Ascending aorta (tissue), 2 donors: ENCODE results near the gene TSPO2. TPM values are rescaled to one million over a fixed set of nuclear protein-coding genes. Genes with fewer than 3 reads are reported as not detected.
"Not testable (repeated sequence)": the region's sequence is repeated elsewhere in the genome, so short reads cannot be mapped to it uniquely, and the experiment has no call there.

Source experiments
- DNase-seq, 2 donors: peaks; one replicate each; pipeline ENCODE4 v3.0.0-alpha.2; 2019; ENCODE audit warnings: low spot score in 2 of 2
- H3K27ac ChIP-seq, 2 donors: fragments of 200-600 bp; sonication (generic); one replicate each; pipeline ENCODE4 v1.5.1; 2016 to 2017; ENCODE audit warnings: mild to moderate bottlenecking in 1 of 2
- H3K27me3 ChIP-seq: fragments of 200-600 bp; sonication (generic); one replicate; pipeline ENCODE4 v1.5.1; 2017
- H3K36me3 ChIP-seq, 2 donors: fragments of 200-600 bp; sonication (generic); one replicate each; pipeline ENCODE4 v1.5.1; 2016
- H3K4me1 ChIP-seq, 2 donors: fragments of 200-600 bp; sonication (generic); one replicate each; pipeline ENCODE4 v1.5.1; 2016 to 2017; ENCODE audit warnings: mild to moderate bottlenecking in 1 of 2
- H3K4me3 ChIP-seq, 2 donors: fragments of 200-600 bp; sonication (generic); one replicate each; pipeline ENCODE4 v1.5.1; 2016 to 2017; ENCODE audit warnings: mild to moderate bottlenecking in 1 of 2
- H3K9me3 ChIP-seq, 2 donors: fragments of 200-600 bp; sonication (generic); one replicate each; pipeline ENCODE4 v1.5.1; 2016
- CTCF ChIP-seq, 3 experiments: fragments of 200-600 bp in 2 of 3; fragments of 450-650 bp in 1 of 3; sonication (generic) in 2 of 3; IDR thresholded peaks; one replicate each; pipeline ENCODE4 v1.5.1; 2016 to 2019; ENCODE audit warnings: antibody characterized with exemption in 3 of 3, mild to moderate bottlenecking in 1 of 3, moderate library complexity in 1 of 3
- intact Hi-C: fragments of 100-400 bp; cut with DNase I; formaldehyde crosslinking; loops from one replicate; pipeline ENCODE4 v1.15.1; 2023
- total RNA-seq: library from RNA; depleted of rRNA; stranded (reverse); fragments of >200 nt; gene quantifications from one replicate; pipeline ENCODE4 v1.1.0, GENCODE V29; 2016

TSPO2 gene
- total RNA-seq, 1 donor from 2014 or later = not detected

DNA sequence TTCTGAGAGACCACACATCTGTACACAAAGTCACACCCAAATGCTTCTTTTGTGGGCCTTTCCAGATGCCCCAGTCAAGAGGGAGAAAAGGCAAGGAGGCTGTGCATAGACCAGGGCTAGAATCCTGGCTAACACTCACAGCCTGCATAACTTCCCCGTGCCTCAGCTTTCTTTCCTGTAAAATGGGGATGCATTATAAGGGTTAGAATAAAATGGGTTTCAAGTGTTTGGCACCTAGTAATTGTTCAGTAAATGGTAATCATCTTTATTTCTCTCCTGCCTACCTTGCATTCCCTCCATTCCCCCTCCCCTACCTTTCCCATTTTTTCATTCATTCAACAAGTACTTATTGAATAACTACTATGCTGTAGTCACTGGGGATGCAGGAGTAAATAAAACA is 32.6 kb upstream of the TSPO2 start:
- TF ChIP-seq CTCF (IDR thresholded peaks at IDR 0.05) = no peak
- intact Hi-C loops = no loop called here

GRCh38 chr6:41011673-41012072 is 30.6 kb upstream of the TSPO2 start:
- Histone ChIP-seq H3K9me3 (no peaks in the 10 kb centered on the region), H3K27ac (no peak overlapping the region), H3K4me1 (no peaks in the 10 kb centered on the region), H3K4me3 (no peak overlapping the region), H3K27me3 (no peaks in the 10 kb centered on the region), H3K36me3 (no peaks in the 10 kb centered on the region)
- intact Hi-C loops = no loop called here
- no peak for DNase-seq
- no peak for TF ChIP-seq CTCF (IDR thresholded peaks at IDR 0.05)

More for the DNA sequence above, 32.6 kb upstream of the TSPO2 start:
- no peaks in the 10 kb centered on the region for H3K27me3 ChIP-seq
- no peak for DNase-seq
- H3K27ac ChIP-seq = no peak overlapping the region
- no peak overlapping the region for H3K4me3 ChIP-seq
- no peaks in the 10 kb centered on the region for H3K4me1 ChIP-seq
- no peaks in the 10 kb centered on the region for H3K9me3 ChIP-seq
- H3K36me3 ChIP-seq = no peaks in the 10 kb centered on the region

DNA sequence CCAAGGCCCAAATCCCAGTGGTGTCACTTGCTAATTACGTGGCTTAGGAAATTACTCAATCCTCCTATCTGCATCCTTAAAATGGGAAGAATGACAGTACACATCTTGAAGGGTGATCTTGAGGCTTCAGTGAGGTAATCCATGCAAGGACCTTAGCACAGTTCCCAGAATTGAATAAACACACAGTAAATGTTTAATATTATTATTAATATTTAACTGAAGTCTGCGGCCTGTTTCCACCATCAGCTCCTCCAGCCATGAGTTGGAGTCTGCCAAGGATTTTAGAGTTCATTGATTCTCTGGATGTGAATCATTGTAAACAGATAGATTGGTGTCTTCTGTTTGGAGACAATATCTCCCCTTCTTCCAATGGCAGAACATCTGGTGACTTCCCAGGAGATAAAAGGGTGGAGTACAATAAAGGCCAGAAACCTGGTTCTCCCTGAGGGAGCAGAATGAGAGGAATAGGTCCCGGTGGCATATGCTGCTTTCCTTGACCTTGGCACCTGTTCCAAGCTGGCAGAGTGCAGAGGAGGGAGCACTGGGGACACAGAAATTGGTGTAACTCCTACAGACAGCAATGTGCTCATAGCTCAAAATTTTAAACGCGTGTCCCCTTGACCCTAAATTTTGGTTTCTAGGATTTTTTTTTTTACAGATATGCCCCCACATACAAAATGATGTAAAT is 28.7 kb upstream of the TSPO2 start:
- no peak overlapping the region for H3K4me3 ChIP-seq
- DNase-seq = no peak
- H3K36me3 ChIP-seq = no peaks in the 10 kb centered on the region
- H3K27ac ChIP-seq = no peak overlapping the region
- intact Hi-C loops = no loop called here
- no peak for TF ChIP-seq CTCF (IDR thresholded peaks at IDR 0.05)
- no peaks in the 10 kb centered on the region for H3K27me3 ChIP-seq
- H3K9me3 ChIP-seq = no peaks in the 10 kb centered on the region
- H3K4me1 ChIP-seq = no peaks in the 10 kb centered on the region

- Histone ChIP-seq H3K9me3 (no peaks in the 10 kb centered on the region), H3K36me3 (no peaks in the 10 kb centered on the region), H3K4me3 (no peak overlapping the region), H3K4me1 (no peaks in the 10 kb centered on the region), H3K27me3 (no peaks in the 10 kb centered on the region), H3K27ac (no peak overlapping the region)
- intact Hi-C loops = no loop called here
- no peak for DNase-seq
- TF ChIP-seq CTCF (IDR thresholded peaks at IDR 0.05) = no peak
Observed at GRCh38 chr6:41014780-41015179, 27.5 kb upstream of the TSPO2 start.

DNA sequence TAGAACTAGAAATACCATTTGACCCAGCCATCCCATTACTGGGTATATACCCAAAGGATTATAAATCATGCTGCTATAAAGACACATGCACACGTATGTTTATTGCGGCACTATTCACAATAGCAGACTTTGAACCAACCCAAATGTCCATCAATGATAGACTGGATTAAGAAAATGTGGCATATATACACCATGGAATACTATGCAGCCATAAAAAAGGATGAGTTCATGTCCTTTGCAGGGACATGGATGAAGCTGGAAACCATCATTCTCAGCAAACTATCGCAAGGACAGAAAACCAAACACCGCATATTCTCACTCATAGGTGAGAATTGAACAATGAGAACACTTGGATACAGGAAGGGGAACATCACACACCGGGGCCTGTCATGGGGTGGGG is 26.4 kb upstream of the TSPO2 start:
- H3K4me1 ChIP-seq, H3K27me3 ChIP-seq, intact Hi-C loops, H3K9me3 ChIP-seq, H3K36me3 ChIP-seq, DNase-seq, H3K27ac ChIP-seq, H3K4me3 ChIP-seq: not testable (repeated sequence)

DNA sequence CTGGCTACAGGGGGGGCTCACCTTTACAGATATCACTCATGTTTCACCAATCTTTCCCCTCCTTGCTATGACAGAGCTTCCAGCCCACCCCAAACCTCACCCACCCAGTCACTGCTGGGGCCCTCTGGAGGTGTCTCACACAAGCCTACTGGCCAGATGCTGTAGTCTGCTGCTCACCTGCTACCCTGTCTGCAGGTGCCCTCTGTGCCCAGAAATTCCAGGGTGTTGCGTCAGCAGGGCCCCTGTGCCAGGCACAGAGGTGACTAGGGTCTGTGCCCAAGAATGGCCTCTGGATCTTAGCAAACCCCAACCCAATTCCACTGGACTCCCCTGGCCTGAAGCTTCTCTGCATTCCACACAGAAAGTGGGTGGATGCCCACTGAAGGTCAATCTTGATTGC is 24.6 kb upstream of the TSPO2 start:
- Histone ChIP-seq H3K9me3 (no peaks in the 10 kb centered on the region), H3K27ac (no peak overlapping the region), H3K27me3 (no peaks in the 10 kb centered on the region), H3K36me3 (no peaks in the 10 kb centered on the region), H3K4me1 (no peaks in the 10 kb centered on the region), H3K4me3 (no peak overlapping the region)
- no peak for TF ChIP-seq CTCF (IDR thresholded peaks at IDR 0.05)
- intact Hi-C loops = no loop called here
- DNase-seq = no peak
